ENCODE measurements around the gene SYCE3.
A peak's percentile ranks its signal among the peaks of the same experiment; 100 is the strongest.

SYCE3 gene

DNA sequence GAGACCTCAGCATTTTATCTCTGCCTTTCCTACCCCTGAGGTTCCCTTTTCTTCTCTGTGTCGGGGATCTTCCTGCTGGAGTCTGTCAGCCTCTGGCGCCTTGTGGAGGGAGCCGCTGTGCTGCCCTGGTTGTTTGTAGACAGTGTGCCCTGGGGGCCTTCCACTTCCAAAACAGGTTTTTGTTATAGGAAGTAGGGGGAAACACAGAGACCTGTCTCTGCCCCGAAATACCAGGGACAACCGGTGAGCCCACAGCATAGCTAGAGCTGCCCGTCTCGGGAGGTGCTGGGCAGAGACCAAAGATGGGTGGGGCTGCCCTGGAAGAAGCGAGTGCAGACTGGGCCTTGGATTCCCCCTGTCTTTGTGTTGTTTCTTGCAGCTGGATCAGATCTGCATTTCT, 46.7 kb downstream of the SYCE3 start:
- DNase-seq, result no peak

DNA sequence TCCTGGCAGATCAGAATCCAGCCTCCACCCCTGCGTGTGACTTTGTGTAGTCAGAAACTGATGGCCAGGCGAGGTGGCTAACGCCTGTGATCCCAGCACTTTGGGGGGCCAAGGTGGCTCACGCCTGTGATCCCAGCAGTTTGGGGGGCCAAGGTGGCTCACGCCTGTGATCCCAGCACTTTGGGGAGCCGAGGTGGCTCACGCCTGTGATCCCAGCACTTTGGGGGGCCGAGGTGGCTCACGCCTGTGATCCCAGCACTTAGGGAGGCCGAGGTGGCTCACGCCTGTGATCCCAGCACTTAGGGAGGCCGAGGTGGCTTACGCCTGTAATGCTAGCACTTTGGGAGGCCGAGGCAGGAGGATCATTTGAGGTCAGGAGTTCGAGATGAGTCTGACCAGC, 49.5 kb downstream of the SYCE3 start:
- DNase-seq, result no peak

DNA sequence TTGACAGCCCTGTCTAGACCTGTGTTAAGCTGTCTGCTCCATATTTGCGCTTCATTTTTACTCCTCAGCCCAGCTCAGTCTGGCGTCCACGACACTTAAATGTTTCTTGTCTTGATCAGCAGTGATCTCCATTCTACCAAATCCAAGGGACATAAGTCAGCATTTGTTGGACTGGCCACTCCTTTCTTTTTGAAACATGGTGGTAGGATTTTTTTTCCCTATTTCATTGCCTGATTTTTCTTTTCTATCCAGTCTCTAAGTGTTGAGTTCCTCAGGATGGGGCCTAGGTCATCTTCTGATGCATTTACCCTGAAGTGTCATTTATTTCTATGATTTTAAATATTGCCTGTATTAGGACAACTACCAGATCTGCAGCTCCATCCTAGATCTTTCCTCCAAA, 53.8 kb downstream of the SYCE3 start:
- DNase-seq, result no peak

DNA sequence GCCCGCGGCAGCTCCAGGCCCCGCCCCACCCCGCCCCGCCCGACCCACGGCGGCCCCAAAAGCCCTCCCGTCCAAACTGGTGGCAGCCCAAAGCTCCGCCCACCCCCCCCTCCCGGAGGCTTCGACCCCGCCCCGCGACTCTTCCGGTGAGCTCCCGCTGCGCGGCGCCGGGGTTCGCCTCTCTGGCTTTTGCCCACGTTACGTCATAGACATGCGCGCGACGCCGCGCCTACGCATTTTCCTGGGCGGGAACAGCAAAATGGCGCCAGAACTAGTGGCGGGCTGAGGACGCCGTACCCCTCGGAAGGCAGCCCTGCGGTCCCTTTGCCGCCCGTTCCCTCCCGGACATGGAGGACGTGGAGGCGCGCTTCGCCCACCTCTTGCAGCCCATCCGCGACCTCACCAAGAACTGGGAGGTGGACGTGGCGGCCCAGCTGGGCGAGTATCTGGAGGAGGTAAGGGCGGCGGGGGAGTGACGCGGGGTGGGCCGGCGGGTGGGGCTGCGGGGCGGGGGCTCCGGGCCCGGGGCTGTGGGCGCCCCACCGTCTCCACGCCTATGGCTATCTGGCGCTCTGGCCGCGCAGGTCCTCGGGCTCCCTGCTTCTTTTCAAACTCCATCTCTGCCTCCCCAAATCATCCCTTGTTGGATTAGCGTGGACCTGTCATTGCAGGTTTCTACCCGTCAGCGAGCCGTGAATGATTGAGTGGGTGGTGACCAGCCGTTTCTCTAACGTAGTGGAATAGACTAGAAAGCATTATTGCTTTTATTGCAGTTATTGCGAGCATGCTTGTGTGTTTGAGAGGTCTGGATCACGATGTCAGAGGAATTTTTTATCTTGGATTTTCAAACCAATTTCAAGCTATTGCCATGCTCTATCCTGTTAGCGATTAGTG, 54.5 kb downstream of the SYCE3 start, which contains the start of gene NCAPH2:
TSS of gene NCAPH2 (plus strand) at position 234 of the 894 bp plus-strand sequence. CDS start at position 348, 114 bp downstream.
- DNase-seq, result peak in 2 of 4 experiments; percentile 100

DNA sequence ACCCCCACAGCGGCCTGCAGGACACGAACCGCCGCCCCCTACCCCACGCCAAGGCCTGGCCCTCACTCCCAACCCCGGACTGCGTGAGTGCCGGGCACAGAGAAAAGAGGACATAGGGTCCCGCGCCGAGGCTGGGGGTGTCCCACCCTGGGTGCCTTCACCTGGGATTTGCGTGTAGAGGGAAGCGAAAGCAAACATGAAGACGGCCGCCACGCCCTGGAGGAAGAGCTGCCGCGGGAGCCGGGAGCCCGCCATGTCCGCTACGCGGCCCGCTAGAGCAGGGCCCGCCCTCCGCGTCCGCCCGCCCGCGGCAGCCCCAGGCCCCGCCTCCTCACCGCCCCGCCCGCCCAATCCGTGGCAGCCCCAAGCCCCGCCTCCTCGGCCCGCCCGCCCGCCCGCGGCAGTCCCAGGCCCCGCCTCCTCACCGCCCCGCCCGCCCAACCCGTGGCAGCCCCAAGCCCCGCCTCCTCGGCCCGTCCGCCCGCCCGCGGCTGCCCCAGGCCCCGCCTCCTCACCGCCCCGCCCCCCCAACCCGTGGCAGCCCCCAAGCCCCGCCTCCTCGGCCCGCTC, 55.2 kb downstream of the SYCE3 start, which contains the start of gene LMF2:
TSS of gene LMF2 (minus strand) at position 282 of the 570 bp plus-strand sequence. CDS start at position 255, 27 bp downstream.
- peak; percentile 100 for DNase-seq

DNA sequence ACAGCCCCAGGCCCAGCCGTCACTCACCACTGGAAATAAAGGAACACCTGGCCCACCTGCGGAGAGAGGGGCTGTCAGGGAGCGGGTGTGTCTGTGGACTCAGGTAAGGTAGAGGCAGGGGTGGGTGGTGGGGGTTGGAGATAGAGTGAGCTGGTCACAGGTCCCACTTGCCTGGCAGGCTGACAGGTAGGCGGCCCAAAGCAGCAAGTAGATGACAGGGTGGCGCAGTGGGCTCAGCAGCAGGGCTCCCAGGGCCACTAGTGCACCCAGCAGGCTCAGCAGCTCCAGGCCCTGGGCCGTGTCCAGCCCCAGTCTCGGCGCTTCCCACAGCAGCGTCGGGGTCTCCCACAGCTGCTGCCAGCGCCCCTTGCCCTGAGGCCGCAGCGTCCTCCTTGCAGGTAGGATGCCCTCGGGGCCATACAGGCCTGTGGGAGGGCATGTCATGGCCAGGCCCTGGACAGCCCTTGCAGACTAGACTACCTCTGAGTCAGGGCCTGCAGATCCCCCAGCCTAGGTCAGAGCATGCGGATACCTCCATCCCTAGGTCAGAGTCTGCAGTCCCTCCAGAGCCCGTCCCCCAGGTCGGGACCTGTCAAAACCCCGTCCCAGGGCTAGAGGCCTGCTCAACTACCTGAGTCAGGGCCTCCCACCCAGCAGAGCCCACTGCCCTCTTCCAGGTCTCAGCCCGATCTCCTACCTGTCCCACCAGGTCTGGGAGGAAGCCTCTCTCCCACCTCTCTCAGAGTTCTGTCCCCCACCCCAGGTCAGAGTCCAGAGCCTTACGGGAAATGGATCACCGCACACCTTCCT, 55.9 kb downstream of the SYCE3 start:
- no peak for DNase-seq

DNA sequence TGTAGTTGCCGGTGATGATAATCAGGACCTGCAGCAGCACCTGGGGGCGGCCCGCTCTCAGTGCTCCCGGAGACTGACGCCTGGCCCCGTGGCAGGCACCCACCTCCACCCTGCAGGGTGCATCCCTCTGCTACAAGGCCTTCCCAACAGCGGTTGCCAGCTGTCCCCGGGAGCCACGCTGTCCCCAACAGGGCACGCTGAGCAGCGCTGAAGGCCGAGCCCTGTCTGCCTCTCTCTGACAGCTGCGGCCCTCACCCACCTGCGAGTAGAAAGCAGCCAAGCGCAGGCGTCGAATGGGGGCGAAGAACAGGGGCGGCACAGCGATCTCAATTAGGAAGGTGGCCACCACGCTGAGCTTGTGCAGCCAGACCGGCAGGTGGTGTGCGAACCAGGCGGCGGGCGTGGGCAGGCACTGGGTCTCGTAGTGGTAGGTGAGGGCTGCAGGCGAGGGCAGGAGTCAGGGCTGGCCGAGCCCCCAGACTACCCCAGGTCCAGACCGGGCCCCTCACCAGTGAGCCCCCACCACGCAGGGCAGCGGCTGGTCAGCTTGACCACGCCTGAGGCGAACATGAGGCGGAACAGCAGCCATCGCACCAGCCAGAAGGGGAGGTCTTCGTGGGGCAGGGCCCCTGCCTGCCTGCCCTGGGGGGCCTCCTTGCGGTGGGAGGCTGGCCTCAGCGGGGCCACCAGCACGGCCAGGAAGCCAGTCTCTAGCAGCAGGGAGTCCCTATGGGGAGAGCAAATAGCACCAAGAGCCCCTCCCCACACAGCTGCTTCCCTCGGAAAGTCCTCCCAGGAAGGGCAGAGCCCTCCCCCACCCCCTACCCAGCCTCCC, 56.7 kb downstream of the SYCE3 start:
- no peak for DNase-seq

DNA sequence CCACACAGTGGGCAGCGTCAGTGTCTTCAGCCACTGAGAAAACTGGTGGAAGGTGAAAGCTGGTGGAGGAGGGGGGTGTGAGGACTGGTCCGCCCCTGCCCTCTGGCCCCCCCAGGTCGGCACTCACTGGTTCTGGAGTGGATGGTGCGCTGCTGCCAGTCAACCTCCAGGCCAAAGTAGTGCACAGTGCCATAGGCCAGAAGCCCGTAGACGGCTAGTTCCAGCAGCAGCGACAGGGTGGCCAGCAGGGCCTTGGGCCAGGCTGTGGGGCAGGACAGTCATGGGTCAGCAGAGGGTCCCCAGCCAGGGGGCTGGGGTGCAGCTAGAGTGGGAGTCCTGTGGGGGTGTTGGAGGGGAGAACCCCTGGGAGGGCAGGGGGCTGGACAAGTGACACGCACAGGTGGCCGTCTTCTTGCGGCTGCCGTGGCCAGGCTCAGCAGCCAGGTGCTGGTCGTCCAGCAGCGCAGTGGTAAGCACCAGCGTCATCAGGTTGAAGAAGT, 57.4 kb downstream of the SYCE3 start:
- DNase-seq, result no peak

DNA sequence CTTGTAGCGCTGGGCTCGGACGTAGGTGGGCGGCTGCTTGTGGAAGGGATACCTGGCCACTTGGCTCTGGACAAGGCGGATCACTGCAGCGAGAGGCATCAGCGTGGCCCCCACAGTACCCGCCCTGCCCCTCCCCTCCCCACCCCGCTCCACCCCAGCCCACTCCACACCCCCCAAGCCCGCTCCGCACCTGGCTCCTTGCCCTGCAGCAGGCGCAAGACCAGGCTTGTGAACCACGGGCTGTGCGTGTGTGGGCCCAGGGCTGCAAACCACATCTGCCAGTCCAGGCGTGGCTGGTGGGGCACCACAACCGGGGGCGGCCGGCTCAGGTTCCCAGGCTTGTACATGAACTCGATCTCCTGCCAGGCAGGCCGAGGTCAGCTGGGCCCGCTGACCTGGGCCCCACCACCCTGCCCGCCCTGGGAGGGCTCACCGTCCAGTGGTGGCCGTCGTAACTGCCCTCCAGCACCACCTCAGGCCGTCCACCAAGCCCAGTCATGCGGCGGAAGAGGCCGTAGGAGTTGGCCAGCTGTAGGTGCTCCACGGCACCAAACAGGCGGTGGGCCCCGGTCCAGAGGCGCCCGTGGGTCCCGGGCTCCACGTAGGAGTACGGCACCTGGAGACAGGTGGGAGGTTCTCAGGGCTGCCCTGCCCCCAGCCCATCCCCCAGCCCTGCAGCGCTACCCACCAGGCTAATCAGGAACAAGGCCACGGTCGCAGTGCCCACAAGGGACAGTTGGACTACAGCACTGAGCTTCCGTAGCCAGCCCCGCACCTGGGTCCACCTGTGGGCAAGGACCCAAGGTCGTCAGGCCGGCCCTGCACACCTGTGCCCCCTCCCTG, 58.1 kb downstream of the SYCE3 start:
- no peak for DNase-seq

DNA sequence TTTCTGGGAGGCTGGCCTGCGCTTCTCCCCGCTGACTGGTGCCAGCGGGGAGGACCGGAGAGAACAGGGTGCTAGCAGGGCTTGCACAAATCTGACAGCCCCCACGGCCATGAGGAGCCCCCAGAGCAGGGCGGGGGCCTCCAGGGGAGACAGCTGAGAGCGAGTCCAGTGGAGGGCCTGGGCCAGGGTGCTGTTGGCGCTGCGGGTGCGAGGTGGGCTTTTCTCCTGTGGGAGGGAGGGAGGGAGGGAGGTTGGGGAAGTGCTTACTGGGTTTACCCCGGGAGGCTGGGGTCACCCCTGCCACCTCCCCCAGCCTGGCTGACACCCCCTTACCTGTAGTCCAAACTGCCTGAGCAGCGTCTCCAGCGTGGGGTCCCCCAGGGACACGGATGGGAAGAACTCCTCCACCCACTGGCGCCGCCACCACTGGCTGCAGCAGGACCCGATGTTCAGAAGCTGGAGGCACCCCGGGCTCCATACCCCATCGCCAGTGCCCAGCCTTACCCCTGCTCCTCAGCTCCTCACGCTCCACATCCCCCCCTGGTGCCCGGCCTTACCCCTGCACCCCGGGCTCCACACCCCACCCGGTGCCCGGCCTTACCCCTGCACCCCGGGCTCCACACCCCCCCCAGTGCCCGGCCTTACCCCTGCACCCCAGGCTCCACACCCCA, 59.1 kb downstream of the SYCE3 start:
- DNase-seq, result no peak

DNA sequence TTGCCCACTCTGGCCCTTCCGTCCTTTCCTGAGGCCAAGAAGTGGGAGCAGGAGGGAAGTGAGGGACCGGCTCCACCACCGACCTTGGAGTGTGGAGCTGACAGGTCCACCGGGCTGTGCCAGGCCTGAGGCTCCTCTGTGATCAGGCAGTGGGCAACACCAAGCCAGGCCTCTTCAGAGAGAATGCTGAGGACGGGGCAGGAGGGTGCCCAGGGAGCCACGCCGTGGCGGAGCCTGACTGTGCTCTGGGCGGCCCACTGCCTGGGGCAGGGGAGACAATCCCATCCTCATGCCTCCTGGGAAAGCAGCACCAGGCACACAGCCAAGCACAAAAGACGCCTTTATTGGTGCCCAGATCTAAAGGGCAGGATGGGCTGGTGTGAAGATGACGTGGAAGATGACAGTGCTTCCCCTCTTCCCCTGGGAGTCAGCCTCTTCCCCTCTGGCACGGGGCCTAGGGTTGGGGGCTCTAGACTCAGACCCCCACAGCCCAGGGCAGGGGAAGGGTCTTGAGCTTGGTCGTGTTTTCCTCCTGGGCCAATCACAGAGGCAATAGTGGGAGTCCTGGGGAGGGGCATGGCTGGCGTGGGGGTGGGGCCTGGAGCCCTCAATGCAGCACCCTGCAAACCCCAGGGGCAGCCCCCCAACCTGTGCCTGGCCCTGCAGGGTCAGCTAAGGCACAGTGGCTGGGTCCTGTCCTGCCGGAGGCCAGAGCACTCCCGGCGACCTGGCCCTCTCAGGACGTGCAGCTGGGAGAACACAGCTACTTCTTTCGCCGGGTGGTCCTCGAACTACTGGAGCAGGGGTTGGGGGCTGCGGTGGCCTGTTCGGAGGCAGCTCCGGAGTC, 59.9 kb downstream of the SYCE3 start:
- no peak for DNase-seq

DNA sequence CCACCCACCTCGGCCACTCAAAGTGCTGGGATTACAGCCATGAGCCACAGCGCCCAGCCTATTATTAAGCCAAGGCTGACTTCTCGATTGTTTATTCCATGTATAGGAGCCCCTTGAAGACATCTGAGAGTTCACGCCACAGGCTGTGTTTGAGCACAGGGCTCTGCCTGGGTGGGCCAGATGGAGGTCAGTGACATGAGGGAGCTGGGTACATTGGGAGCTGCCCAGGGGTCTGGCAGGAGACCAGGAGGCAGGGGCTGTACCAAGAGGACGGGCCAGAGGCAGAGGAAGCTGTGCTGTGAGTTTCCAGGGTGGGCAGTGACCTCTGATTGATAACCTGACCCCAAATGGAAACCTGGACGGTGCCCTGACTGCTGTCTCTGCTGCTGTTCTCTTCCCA, 60.6 kb downstream of the SYCE3 start:
- no peak for DNase-seq

All from activated CD4-positive, CD25-positive, alpha-beta regulatory T cell (primary cell).